Mesothelial cell of epicardium (in vitro differentiated cells): ENCODE results near the gene NME7. TPM values are rescaled to one million over a fixed set of nuclear protein-coding genes. Genes with fewer than 3 reads are reported as not detected.
"Not testable (repeated sequence)": the region's sequence is repeated elsewhere in the genome, so short reads cannot be mapped to it uniquely, and the experiment has no call there.

ENCODE experiments used
- DNase-seq, 2 experiments: peaks; one replicate each; pipeline ENCODE4 v3.0.0; 2021; ENCODE audit warnings: low spot score in 2 of 2; ENCODE audit not compliant: unreplicated experiment in 2 of 2
- H3K27ac Mint-ChIP-seq: 2 replicates; pipeline ENCODE4 v1.8.0; 2021; ENCODE audit warnings: mixed read lengths
- H3K27me3 Mint-ChIP-seq: 2 replicates; pipeline ENCODE4 v1.8.0; 2021; ENCODE audit warnings: low read depth, mixed read lengths
- H3K36me3 Mint-ChIP-seq: 2 replicates; pipeline ENCODE4 v1.8.0; 2021; ENCODE audit warnings: mixed read lengths
- H3K4me1 Mint-ChIP-seq: 2 replicates; pipeline ENCODE4 v1.8.0; 2021; ENCODE audit warnings: mixed read lengths
- H3K4me3 Mint-ChIP-seq: 2 replicates; pipeline ENCODE4 v1.8.0; 2021; ENCODE audit warnings: mild to moderate bottlenecking, moderate library complexity, mixed read lengths
- H3K9me3 Mint-ChIP-seq: 2 replicates; pipeline ENCODE4 v1.8.0; 2021; ENCODE audit warnings: mixed read lengths
- CTCF ChIP-seq: fragments of 200-600 bp; sonication (generic); IDR thresholded peaks from one replicate; pipeline ENCODE4 v1.5.0; 2021; ENCODE audit warnings: antibody characterized with exemption; ENCODE audit not compliant: unreplicated experiment
- total RNA-seq: library from RNA; stranded (reverse); gene quantifications from 3 replicates; pipeline ENCODE4 v1.2.1, GENCODE V29; 2021

NME7 gene
- 25.6 to 31.9 TPM (median 28.9 TPM) in 3 replicates for total RNA-seq

- Mint-ChIP-seq H3K4me1 (peaks cover 6% of the 10 kb centered on the region), H3K27ac (peak within 1 kb of the TSS; percentile 8), H3K36me3 (peaks cover 11% of the 10 kb centered on the region), H3K4me3 (peak within 1 kb of the TSS; percentile 54), H3K27me3 (no peaks in the 10 kb centered on the region), H3K9me3 (peaks cover 6% of the 10 kb centered on the region)
- no peak for TF ChIP-seq CTCF
- DNase-seq, result peak; percentile 84 to 96
Observed at GRCh38 chr1:169367686-169368405, at the start of gene NME7, which contains the start of gene BLZF1. Gene NME7, minus strand, starts transcription at chr1:169367797. Its CDS starts 87 bp downstream, at chr1:169367710. Gene BLZF1, plus strand, starts transcription at chr1:169368195. Its CDS starts 1,328 bp downstream, at chr1:169369523.

GRCh38 chr1:169414952-169415351 is 47.4 kb upstream of the NME7 start:
- H3K36me3 Mint-ChIP-seq, result peaks cover 17% of the 10 kb centered on the region
- H3K27ac Mint-ChIP-seq, result no peak overlapping the region
- no peak overlapping the region for H3K4me3 Mint-ChIP-seq
- no peaks in the 10 kb centered on the region for H3K4me1 Mint-ChIP-seq
- TF ChIP-seq CTCF, result no peak
- H3K9me3 Mint-ChIP-seq, result peaks cover 30% of the 10 kb centered on the region
- no peak for DNase-seq
- no peaks in the 10 kb centered on the region for H3K27me3 Mint-ChIP-seq

GRCh38 chr1:169408340-169408739 is 40.7 kb upstream of the NME7 start:
- not testable (repeated sequence) for DNase-seq, H3K4me1 Mint-ChIP-seq, H3K27ac Mint-ChIP-seq, H3K27me3 Mint-ChIP-seq, H3K4me3 Mint-ChIP-seq
- peaks cover 69% of the 10 kb centered on the region for H3K9me3 Mint-ChIP-seq
- H3K36me3 Mint-ChIP-seq, result peaks cover 31% of the 10 kb centered on the region

- H3K4me1 Mint-ChIP-seq, DNase-seq, H3K4me3 Mint-ChIP-seq, H3K27me3 Mint-ChIP-seq, H3K27ac Mint-ChIP-seq: not testable (repeated sequence)
- peaks cover 52% of the 10 kb centered on the region for H3K36me3 Mint-ChIP-seq
- peaks cover 66% of the 10 kb centered on the region for H3K9me3 Mint-ChIP-seq
Observed at GRCh38 chr1:169402578-169402977, 35.0 kb upstream of the NME7 start.

GRCh38 chr1:169395955-169396354 is 28.4 kb upstream of the NME7 start:
- Mint-ChIP-seq H3K36me3 (peaks cover 56% of the 10 kb centered on the region), H3K4me3 (no peak overlapping the region), H3K9me3 (peaks cover 20% of the 10 kb centered on the region), H3K4me1 (no peaks in the 10 kb centered on the region), H3K27me3 (no peaks in the 10 kb centered on the region), H3K27ac (no peak overlapping the region)
- no peak for DNase-seq
- TF ChIP-seq CTCF, result no peak

- DNase-seq, result no peak
- TF ChIP-seq CTCF, result no peak
- Mint-ChIP-seq H3K27ac (no peak overlapping the region), H3K4me1 (no peaks in the 10 kb centered on the region), H3K9me3 (no peaks in the 10 kb centered on the region), H3K36me3 (peaks cover 53% of the 10 kb centered on the region), H3K4me3 (no peak overlapping the region), H3K27me3 (no peaks in the 10 kb centered on the region)
Observed at GRCh38 chr1:169392406-169392805, 24.8 kb upstream of the NME7 start.
